ENCODE measurements around the gene TARBP1. TPM values are rescaled to one million over a fixed set of nuclear protein-coding genes. Genes with fewer than 3 reads are reported as not detected.

TARBP1 gene
- total RNA-seq, 4 donors from 2014 or later: 13.2 to 39.2 (median 27.6) TPM

DNA sequence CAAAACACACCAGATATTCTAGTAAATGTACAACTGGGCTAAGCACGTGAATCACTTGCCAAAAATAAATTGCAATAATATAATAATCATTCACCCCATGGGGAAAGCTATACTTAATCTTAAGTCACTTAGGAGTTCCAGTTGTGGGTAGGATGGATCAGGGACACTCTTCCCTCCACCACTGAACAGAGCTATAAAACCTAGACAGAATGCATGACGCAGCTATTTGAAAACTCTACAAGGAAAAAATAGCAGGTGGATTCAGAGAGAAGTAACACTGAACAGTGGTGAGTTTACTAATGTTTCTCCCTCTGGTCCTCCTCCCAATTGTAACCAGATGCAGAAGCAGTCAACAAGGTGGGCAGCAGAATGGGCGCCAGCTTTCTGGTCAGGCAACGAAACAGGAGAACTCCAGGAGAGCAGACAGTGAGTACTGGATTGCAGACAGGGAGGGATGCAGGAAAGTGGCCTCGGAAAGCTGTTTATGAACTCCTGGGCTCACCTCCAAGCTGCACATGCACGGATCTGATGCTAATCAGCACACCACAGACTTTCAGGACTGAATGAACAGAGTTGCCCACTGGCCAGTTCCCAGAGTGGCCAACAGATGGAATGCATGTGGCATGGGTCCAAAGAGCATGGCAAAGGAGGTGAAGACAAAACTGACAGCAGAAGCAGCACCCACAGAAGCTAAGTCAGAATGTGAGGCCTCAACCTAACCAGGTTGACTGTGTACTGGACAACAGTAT is 41.4 kb downstream of the TARBP1 start:
- DNase-seq: no peak
- WGBS, 2 donors: 82% methylated on average over 6 of the region's 6 CpGs
- Histone ChIP-seq H3K9me3 (peaks cover 0 to 13% (median 5%) of the 10 kb centered on the region in 3 donors), H3K4me3 (no peak overlapping the region), H3K27ac (no peak overlapping the region), H3K27me3 (no peaks in the 10 kb centered on the region), H3K36me3 (peaks cover 0 to 87% (median 7%) of the 10 kb centered on the region in 3 donors), H3K4me1 (no peaks in the 10 kb centered on the region)
- intact Hi-C loops (cut with DNase I): no loop called here
- no peak for TF ChIP-seq POLR2A (IDR thresholded peaks at IDR 0.05)
- TF ChIP-seq, protein P1, sequence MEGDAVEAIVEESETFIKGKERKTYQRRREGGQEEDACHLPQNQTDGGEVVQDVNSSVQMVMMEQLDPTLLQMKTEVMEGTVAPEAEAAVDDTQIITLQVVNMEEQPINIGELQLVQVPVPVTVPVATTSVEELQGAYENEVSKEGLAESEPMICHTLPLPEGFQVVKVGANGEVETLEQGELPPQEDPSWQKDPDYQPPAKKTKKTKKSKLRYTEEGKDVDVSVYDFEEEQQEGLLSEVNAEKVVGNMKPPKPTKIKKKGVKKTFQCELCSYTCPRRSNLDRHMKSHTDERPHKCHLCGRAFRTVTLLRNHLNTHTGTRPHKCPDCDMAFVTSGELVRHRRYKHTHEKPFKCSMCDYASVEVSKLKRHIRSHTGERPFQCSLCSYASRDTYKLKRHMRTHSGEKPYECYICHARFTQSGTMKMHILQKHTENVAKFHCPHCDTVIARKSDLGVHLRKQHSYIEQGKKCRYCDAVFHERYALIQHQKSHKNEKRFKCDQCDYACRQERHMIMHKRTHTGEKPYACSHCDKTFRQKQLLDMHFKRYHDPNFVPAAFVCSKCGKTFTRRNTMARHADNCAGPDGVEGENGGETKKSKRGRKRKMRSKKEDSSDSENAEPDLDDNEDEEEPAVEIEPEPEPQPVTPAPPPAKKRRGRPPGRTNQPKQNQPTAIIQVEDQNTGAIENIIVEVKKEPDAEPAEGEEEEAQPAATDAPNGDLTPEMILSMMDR (IDR thresholded peaks at IDR 0.05): no peak

DNA sequence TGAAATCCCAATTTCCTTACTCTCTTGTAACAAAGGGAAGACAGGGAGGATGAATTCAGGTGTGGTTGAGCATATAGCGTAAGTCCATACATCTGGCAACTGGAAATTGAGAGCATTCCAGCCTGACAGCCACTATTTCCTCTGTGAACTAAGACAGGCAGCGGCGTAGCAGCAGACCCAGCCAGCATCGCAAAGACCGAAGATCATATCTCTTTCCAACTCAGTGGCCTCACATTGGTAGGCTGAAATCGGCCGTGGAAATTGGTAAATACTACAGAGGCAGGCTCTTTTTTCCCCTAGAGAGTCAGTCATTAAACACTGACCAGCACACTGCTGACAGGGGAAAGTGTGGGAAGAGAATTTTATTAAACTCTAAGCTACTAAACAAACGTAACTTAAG is 43.4 kb downstream of the TARBP1 start:
- Histone ChIP-seq H3K36me3 (peaks cover 0 to 86% (median 7%) of the 10 kb centered on the region in 3 donors), H3K9me3 (peaks cover 0 to 9% (median 5%) of the 10 kb centered on the region in 3 donors), H3K4me1 (no peaks in the 10 kb centered on the region), H3K4me3 (no peak overlapping the region), H3K27ac (no peak overlapping the region), H3K27me3 (no peaks in the 10 kb centered on the region)
- intact Hi-C loops (cut with DNase I): no loop called here
- no peak for DNase-seq
- WGBS, 2 donors: 80 to 92% methylated on average over 8 of the region's 8 CpGs
- TF ChIP-seq, protein P1 (IDR thresholded peaks at IDR 0.05): no peak
- TF ChIP-seq POLR2A (IDR thresholded peaks at IDR 0.05): no peak

DNA sequence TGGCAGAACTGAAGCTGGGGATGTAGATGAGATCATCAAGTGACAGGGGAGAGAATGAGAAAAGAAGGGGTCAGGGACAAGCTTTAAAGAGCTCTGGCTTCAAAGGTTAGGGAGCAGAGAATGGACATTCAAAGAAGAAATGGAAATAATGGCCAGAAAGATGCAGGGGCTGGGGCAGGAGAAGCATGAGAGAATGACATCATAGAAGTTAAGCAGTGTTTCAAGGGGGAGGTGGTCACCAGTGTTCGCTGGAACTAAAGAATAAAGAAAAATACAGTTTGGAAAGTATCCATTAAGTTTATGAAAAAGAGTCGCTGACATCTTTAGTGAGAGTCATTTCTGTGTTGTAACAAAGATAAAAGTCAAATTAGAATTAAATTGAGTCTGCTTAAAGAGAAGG is 44.3 kb downstream of the TARBP1 start:
- WGBS, 2 donors: 84 to 91% methylated on average over 2 of the region's 2 CpGs
- Histone ChIP-seq H3K36me3 (peaks cover 0 to 89% (median 7%) of the 10 kb centered on the region in 3 donors), H3K27ac (no peak overlapping the region), H3K9me3 (peaks cover 0 to 4% (median 0%) of the 10 kb centered on the region in 3 donors), H3K27me3 (no peaks in the 10 kb centered on the region), H3K4me3 (no peak overlapping the region), H3K4me1 (no peaks in the 10 kb centered on the region)
- intact Hi-C loops (cut with DNase I): no loop called here
- TF ChIP-seq, protein P1 (IDR thresholded peaks at IDR 0.05): no peak
- TF ChIP-seq POLR2A (IDR thresholded peaks at IDR 0.05): no peak
- no peak for DNase-seq

DNA sequence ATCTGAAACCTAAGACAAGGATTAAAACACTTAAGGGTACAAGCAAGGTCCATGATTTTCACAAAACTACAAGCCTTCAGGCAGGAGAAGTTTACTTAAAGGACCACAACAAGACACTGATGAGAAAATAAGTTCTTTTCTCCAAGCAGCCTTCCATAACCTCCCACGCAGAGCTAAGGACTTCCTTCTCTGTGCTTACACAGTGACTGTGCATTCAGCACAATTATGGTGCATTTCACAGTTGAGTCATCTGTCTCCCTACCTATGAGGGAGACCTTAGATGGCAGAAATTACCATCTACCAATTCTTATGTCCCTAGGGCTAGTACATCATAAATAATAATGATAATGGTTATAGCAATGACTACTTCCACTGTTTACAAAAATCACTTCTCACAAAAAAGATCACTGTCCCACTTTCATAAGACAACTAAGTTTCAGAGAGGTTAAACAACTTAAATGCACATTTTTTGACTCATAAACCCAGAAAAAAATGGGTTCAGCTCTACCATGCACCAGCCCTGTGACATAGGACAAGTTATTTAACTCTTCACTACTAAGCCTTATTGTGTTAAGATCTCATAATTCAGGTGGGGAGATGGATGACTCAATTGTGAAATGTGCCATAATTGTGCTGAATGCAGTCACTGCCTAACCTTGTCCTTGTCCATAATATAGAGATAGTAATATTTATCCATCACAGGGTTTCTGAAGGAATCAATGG is 45.3 kb downstream of the TARBP1 start:
- no peaks in the 10 kb centered on the region for H3K27me3 ChIP-seq
- TF ChIP-seq POLR2A (IDR thresholded peaks at IDR 0.05): no peak
- TF ChIP-seq, protein P1 (IDR thresholded peaks at IDR 0.05): no peak
- peaks cover 0 to 90% (median 7%) of the 10 kb centered on the region in 3 donors for H3K36me3 ChIP-seq
- no peak overlapping the region for H3K4me3 ChIP-seq
- intact Hi-C loops (cut with DNase I): no loop called here
- no peak overlapping the region for H3K27ac ChIP-seq
- DNase-seq: no peak
- no peaks in the 10 kb centered on the region for H3K9me3 ChIP-seq
- WGBS, 2 donors: 62 to 67% methylated on average over 1 of the region's 1 CpG
- H3K4me1 ChIP-seq: no peaks in the 10 kb centered on the region

DNA sequence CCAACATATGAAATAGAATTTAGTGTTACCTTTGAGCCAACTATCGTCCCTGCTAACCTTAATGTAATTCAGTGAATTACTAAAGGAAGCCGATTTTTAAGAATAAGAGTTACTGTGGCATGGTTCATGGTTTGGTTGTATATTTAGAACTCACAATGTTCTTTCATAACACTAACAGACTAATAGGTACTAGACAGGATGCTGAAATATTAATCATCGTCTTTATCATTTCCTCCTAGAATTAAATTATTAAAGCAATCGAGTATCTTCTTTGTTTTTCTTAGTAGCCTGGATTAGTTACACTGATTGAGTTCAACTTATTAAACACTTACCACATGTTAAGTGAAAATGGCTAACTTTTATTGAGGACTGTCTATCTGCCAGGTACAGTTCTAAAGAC is 47.7 kb downstream of the TARBP1 start:
- no peak for DNase-seq
- H3K27ac ChIP-seq: no peak overlapping the region
- H3K27me3 ChIP-seq: no peaks in the 10 kb centered on the region
- no peak overlapping the region for H3K4me3 ChIP-seq
- H3K4me1 ChIP-seq: no peaks in the 10 kb centered on the region
- H3K9me3 ChIP-seq: no peaks in the 10 kb centered on the region
- 70 to 76% methylated on average over 4 of the region's 4 CpGs for WGBS, 2 donors
- TF ChIP-seq POLR2A (IDR thresholded peaks at IDR 0.05): no peak
- TF ChIP-seq, protein P1 (IDR thresholded peaks at IDR 0.05): no peak
- intact Hi-C loops (cut with DNase I): no loop called here
- H3K36me3 ChIP-seq: peaks cover 0 to 92% (median 7%) of the 10 kb centered on the region in 3 donors

Data from esophagus squamous epithelium (tissue), 5 donors.